Stimulated activated CD4-positive, alpha-beta T cell treated with anti-CD3 and anti-CD28 coated beads, Interleukin-15, amount 100 ng/mL, for 1 hour (primary cell): ENCODE measurements around the gene TMTC1.
"Not testable (repeated sequence)": the region's sequence is repeated elsewhere in the genome, so short reads cannot be mapped to it uniquely, and the experiment has no call there.

ENCODE experiments used
- DNase-seq, 2 donors: peaks; one replicate each; pipeline ENCODE4 v3.0.0-alpha.2; 2020; ENCODE audit warnings: low read depth in 1 of 2, low spot score in 1 of 2

Gene TMTC1

GRCh38 chr12:29783773-29784666 is at the start of gene TMTC1:
TMTC1 (minus strand) TSS chr12:29783942; CDS start chr12:29783751, 191 bp downstream.
- DNase-seq: no peak

GRCh38 chr12:29831173-29831572 is 47.4 kb upstream of the TMTC1 start:
- no peak for DNase-seq

- no peak for DNase-seq
Observed at GRCh38 chr12:29830391-29830790, 46.6 kb upstream of the TMTC1 start.

- no peak for DNase-seq
Observed at GRCh38 chr12:29818916-29819623, 35.3 kb upstream of the TMTC1 start.

GRCh38 chr12:29816874-29817725 is 33.4 kb upstream of the TMTC1 start:
- no peak for DNase-seq

GRCh38 chr12:29809616-29810361 is 26.0 kb upstream of the TMTC1 start:
- not testable (repeated sequence) for DNase-seq

- DNase-seq: no peak
Observed at GRCh38 chr12:29807129-29807528, 23.4 kb upstream of the TMTC1 start.

DNA sequence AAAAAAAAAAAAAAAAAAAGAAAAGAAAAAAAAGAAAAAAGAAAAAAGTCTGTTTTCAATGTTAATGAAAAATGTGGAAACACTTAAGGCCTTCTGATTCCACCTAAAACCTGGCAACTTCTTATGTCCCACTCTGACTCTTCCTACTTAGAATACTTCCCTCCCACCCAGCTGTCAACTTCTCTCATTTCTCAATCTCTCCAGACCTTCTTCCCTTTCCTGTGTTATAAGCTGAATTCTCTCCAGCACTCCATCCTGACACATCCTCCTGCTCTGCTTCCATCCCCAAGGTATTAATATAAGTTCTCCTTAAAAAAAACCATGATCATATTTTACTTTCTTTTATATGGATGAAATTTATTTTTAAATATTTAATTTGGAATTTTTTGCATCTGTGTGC is 20.3 kb upstream of the TMTC1 start:
- DNase-seq: no peak

- no peak for DNase-seq
Observed at GRCh38 chr12:29799591-29799990, 15.8 kb upstream of the TMTC1 start.

GRCh38 chr12:29797565-29798355 is 14.0 kb upstream of the TMTC1 start:
- DNase-seq: no peak

DNA sequence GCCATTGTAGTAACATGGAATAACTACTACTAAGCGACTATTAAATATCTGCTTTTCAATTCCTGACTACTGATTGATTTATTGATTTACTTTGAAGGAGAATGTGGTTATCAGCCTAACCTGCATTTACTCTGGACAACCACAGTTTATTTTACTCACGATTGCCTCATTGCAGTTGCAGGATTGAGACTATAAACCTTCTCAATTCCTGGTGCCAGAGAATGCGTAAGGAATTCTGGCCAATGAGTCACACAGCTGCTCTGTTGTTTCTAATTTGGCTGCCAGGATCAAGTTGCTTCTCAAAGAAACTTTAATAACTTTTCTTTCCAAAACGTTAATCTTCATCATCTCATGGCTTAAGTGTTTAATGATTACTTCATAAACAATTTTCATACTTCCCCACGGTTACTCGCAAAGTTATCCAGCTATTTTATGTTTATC is 13.1 kb upstream of the TMTC1 start:
- no peak for DNase-seq

DNA sequence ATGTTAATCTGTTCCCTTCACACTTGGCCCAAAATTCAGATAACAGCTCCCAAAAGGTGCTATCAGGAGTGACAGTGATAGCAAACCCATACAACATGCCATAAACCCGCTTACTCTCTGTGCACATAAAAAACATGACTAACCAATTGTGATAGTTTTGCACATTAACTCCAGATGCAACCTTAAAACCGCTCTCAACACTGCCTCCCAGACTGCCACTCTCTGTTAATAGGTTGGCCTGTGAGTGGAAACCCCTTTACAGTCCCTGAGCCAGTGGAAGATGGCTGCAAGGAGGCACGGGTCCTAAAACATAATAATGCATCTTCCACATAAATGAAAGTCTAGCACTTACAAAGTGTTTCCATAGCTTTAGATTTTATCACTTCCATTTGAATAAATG is 12.0 kb upstream of the TMTC1 start:
- DNase-seq: no peak

DNA sequence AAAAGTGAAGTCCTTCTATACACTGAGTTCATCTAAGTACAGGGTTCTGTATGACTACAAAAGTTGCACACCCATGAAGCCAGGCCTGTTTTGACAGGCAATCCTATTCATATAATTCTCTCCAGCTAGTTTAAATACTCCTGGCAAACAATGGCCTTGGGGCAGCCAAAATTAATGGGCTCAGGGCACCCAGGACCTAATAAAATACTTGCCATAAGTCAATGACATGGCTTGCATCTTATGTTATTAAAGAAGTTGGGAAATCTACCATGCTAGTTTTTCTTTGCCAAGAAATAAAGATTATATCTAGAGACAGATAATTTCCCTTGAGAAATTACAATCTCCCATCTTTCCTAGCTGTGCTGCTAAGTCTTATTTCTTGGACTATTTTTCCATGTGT is 11.1 kb upstream of the TMTC1 start:
- no peak for DNase-seq

DNA sequence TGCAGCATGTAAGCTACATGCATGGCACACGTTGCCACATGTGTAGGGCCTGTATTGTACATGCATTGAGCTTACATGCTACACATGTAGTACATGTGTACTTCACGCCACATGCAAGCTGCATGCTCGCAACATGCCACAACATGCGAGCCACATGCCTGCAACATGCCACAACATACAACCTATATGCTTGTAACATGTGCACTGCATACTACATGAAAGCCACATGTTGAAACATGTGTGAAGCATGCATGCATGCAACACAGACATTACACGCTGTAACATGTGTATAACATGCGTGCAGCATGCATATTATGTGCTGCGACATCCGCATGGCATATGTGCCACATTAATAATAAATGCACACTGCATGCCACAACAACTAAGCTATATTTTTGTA is 9.1 kb upstream of the TMTC1 start:
- no peak for DNase-seq

GRCh38 chr12:29792132-29792531 is 8.4 kb upstream of the TMTC1 start:
- DNase-seq: no peak

- no peak for DNase-seq
Observed at GRCh38 chr12:29782871-29783772, 620 bp downstream of the TMTC1 start.

GRCh38 chr12:29782285-29782870 is 1.4 kb downstream of the TMTC1 start:
- no peak for DNase-seq

GRCh38 chr12:29781705-29782266 is 2.0 kb downstream of the TMTC1 start:
- DNase-seq: no peak
